Activated T-cell treated with anti-CD3 and anti-CD28 coated beads, Interleukin-2, amount 50 U/mL, for 48 hours (primary cell): ENCODE data around the gene CDC42SE1.
A peak's percentile ranks its signal among the peaks of the same experiment; 100 is the strongest.

Experiments used
- DNase-seq, 2 experiments: peaks; one replicate each; pipeline ENCODE4 v3.0.0-alpha.2; 2020

Gene CDC42SE1

GRCh38 chr1:151008244-151009205 lies 50.9 kb downstream of the CDC42SE1 start, which contains the start of gene PRUNE1:
TSS of gene PRUNE1 (plus strand) at chr1:151008449. CDS start at chr1:151008633, 184 bp downstream.
- peak; percentile 96 to 97 for DNase-seq

GRCh38 chr1:151007853-151008243 lies 51.6 kb downstream of the CDC42SE1 start:
- DNase-seq, result no peak

- peak; percentile 61 to 63 for DNase-seq
These were observed 52.9 kb downstream of the CDC42SE1 start, which contains the start of gene MINDY1 for GRCh38 chr1:151006327-151007052. TSS of gene MINDY1 (minus strand) at chr1:151006902. CDS start at chr1:151002617, 4,285 bp downstream.

GRCh38 chr1:151005729-151006319 lies 53.6 kb downstream of the CDC42SE1 start:
- no peak for DNase-seq

GRCh38 chr1:151003180-151003579 lies 56.2 kb downstream of the CDC42SE1 start:
- no peak for DNase-seq

GRCh38 chr1:151002611-151003010 lies 56.8 kb downstream of the CDC42SE1 start:
- DNase-seq, result no peak

- DNase-seq, result no peak
These were observed 57.4 kb downstream of the CDC42SE1 start for GRCh38 chr1:151002051-151002450.

- no peak for DNase-seq
These were observed 57.8 kb downstream of the CDC42SE1 start for GRCh38 chr1:151001602-151002001.
